ENCODE data around the gene ZNF84.

DNA sequence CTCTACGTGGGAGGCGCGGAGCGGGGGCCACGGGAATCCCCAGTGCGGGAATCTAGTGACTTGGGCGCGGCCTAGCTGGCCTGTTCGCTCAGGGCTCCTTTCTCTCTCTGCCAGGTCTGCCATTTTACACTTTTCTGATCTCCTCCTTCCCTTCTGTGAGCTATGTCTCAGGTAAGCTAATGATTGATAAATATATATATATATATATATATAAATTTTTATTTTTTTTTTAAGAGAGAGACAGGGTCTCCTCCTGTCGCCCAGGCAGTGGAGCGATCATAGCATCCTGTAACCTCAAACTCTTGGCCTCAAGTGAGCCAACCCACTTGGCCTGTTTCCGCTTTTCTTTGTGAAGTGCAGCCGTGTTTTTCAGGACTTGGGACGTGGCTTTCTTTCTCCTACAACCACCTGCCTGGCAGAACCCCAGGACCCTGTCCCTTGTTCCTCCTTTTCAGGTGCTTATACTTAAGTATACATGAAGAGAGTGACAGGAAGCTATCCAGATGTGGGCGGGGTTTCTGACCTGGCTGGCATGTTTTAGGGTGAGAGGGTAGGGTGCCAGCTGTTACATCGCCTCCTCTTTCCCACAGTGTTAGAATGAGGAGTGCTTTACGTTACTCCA lies 44.0 kb downstream of the ZNF84 start:
- TF ChIP-seq CTCF (IDR thresholded peaks at IDR 0.05) (no peak), POLR2A (IDR thresholded peaks at IDR 0.05) (no peak), POLR2AphosphoS5 (IDR thresholded peaks at IDR 0.05) (no peak), EP300 (IDR thresholded peaks at IDR 0.05; ENCODE audit: low read depth) (no peak)
